ENCODE data around the gene ILF2.

ILF2 gene

DNA sequence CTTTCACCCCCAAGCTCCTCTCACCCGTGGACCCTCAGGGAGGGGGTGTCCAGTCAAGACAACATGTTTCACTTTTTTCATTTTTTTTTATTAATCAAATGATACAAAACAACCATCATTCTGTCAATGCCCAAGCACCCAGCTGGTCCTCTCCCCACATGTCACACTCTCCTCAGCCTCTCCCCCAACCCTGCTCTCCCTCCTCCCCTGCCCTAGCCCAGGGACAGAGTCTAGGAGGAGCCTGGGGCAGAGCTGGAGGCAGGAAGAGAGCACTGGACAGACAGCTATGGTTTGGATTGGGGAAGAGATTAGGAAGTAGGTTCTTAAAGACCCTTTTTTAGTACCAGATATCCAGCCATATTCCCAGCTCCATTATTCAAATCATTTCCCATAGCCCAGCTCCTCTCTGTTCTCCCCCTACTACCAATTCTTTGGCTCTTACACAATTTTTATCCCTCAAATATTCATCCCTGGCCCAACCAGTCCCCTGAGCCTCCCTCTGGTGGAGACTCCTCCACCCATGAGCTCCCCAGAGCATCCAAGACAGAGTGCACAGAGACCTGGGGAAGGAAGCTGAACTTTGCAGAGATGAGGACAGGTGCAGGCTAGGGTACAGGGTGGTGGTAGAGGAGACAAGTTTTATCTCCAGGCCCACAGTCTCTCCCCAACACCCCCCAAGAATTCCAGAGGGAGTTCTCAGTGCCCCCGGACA lies 56.4 kb downstream of the ILF2 start:
- Histone ChIP-seq H3K36me3 (ENCODE audit: control insufficient read depth, insufficient read depth, low read length) (0 out of 2 replicates have a peak, but pooled peaks cover 3% of the 10 kb centered on the region), H3K4me3 (ENCODE audit: low read depth, low read length) (no peak overlapping the region), H3K4me1 (ENCODE audit: control insufficient read depth, insufficient read depth, low read length) (peaks cover 45% of the 10 kb centered on the region), H3K9ac (ENCODE audit: low read length) (no peak overlapping the region), H3K9me3 (ENCODE audit: control insufficient read depth, insufficient read depth, low read depth, low read length) (no peaks in the 10 kb centered on the region), H3K27ac (ENCODE audit: low read depth, low read length) (no peak overlapping the region), H3K27me3 (ENCODE audit: control insufficient read depth, insufficient read depth, low read length) (no peaks in the 10 kb centered on the region; the same call in 1 of the 2 replicates)

DNA sequence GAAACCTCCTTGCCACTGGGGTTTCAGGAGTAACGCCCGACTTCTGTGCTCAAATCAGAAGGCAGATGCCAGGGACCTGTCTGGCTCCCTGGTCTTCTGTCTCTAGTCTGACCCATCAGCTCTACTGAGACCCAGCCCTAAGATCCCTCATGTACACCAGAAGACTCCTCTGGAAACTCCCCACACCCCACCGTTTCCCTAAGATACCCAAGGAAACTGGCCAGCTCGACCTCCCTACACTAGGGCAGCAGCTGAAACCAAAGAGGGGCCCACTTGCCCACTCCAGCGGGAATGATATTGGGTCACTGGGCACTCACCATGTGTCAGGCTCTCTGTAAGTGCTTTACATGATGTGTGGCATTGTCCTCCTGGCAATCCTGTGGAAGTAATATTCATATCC lies 57.4 kb downstream of the ILF2 start:
- no peaks in the 10 kb centered on the region for H3K36me3 ChIP-seq (ENCODE audit: control insufficient read depth, insufficient read depth, low read length)
- H3K9ac ChIP-seq (ENCODE audit: low read length) = no peak overlapping the region
- H3K27ac ChIP-seq (ENCODE audit: low read depth, low read length) = no peak overlapping the region
- peaks cover 54% of the 10 kb centered on the region for H3K4me1 ChIP-seq (ENCODE audit: control insufficient read depth, insufficient read depth, low read length)
- H3K9me3 ChIP-seq (ENCODE audit: control insufficient read depth, insufficient read depth, low read depth, low read length) = no peaks in the 10 kb centered on the region
- peak overlapping the region; percentile 44; the same call in 1 of the 2 replicates for H3K4me3 ChIP-seq (ENCODE audit: low read depth, low read length)
- no peaks in the 10 kb centered on the region; the same call in 1 of the 2 replicates for H3K27me3 ChIP-seq (ENCODE audit: control insufficient read depth, insufficient read depth, low read length)

DNA sequence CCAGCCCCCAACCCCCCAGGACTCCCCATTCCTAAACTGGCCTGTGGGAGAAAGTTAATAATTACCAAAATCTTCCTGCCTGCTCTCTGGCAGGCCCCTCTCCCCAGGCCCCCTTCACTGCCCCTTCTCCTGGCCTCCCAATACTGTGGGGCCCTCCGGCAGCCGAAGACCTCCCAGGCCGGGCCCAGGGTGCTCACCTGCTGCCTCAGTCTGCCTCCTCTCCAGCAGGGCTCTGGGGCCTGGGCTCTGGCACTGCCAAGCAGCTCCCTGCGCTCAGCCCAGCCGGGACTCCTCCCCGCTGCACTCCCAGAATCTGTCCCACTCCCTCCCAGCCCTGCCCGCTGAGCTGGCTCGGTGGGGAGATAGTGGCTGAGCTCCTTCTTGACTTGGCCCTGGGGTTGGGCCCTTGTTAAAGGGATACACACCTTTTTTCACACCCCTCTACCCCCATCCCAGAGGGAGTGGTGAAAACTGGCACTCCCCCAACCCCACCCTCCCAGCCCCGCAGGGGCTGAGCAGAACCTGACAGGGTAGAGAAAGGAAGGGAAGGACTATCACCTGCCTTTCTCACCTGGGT lies 58.0 kb downstream of the ILF2 start, which contains the start of gene S100A16:
Gene S100A16, minus strand, starts transcription at position 383 of the 577 bp plus-strand sequence. CDS start 4,986 bp downstream, outside the sequence.
- H3K27me3 ChIP-seq (ENCODE audit: control insufficient read depth, insufficient read depth, low read length) = peaks cover 3% of the 10 kb centered on the region; the same call in 1 of the 2 replicates
- H3K36me3 ChIP-seq (ENCODE audit: control insufficient read depth, insufficient read depth, low read length) = no peaks in the 10 kb centered on the region
- no peaks in the 10 kb centered on the region for H3K9me3 ChIP-seq (ENCODE audit: control insufficient read depth, insufficient read depth, low read depth, low read length)
- H3K9ac ChIP-seq (ENCODE audit: low read length) = peak within 1 kb of the TSS; percentile 5
- no peak within 1 kb of the TSS for H3K27ac ChIP-seq (ENCODE audit: low read depth, low read length)
- H3K4me1 ChIP-seq (ENCODE audit: control insufficient read depth, insufficient read depth, low read length) = peaks cover 60% of the 10 kb centered on the region
- peak within 1 kb of the TSS; percentile 44 for H3K4me3 ChIP-seq (ENCODE audit: low read depth, low read length)

DNA sequence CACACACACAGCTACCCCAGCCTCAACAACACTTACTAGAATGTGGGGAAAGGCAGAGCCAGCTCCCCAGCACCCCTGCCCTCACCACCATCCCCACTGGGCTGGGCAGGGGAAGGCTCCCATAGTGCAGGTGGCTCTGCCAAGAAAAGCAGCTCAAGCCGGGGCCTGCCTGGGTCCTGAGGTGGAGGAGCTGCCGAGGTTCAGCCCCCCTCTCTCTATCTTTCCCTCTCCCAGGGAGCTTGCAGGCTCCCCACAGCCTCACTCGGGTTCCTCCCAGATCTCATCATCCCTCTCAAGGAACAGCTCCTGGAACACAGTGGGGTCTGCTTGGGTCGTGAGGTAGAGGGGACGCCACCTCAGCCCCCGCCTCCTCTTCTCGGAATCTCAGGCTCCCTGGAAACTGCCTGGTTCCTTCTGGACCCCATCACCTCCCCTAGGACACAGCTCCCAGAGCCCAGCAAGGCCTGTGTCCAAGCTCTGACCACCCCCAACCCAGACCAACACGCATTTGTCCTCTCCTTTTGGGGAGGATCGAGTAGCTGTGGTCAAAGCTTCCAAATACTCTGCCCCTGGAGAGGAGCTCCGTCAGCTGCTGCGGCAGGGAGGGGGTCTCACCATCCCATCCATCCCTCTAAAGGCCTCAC lies 58.6 kb downstream of the ILF2 start:
- Histone ChIP-seq H3K4me3 (ENCODE audit: low read depth, low read length) (peak overlapping the region; percentile 44), H3K4me1 (ENCODE audit: control insufficient read depth, insufficient read depth, low read length) (peaks cover 66% of the 10 kb centered on the region), H3K9ac (ENCODE audit: low read length) (peak overlapping the region; percentile 5), H3K27ac (ENCODE audit: low read depth, low read length) (no peak overlapping the region), H3K36me3 (ENCODE audit: control insufficient read depth, insufficient read depth, low read length) (no peaks in the 10 kb centered on the region), H3K9me3 (ENCODE audit: control insufficient read depth, insufficient read depth, low read depth, low read length) (no peaks in the 10 kb centered on the region), H3K27me3 (ENCODE audit: control insufficient read depth, insufficient read depth, low read length) (peaks cover 9% of the 10 kb centered on the region)

Measured in HUES6 (cell line).